Skeletal muscle tissue (tissue), 4 donors: ENCODE measurements around the gene SOBP. TPM values are rescaled to one million over a fixed set of nuclear protein-coding genes. Genes with fewer than 3 reads are reported as not detected.

ENCODE experiments used
- H3K27ac ChIP-seq: one replicate; pipeline ENCODE4 v1.7.0; 2013; ENCODE audit warnings: mild to moderate bottlenecking, low read depth, low read length, inconsistent platforms
- H3K27me3 ChIP-seq, 3 donors: one replicate each; pipeline ENCODE4 v1.7.0; 2013; ENCODE audit warnings: low read length in 3 of 3; ENCODE audit not compliant: control insufficient read depth in 3 of 3, insufficient read depth in 3 of 3
- H3K36me3 ChIP-seq, 3 donors: one replicate each; pipeline ENCODE4 v1.7.0; 2013; ENCODE audit warnings: low read length in 3 of 3; ENCODE audit not compliant: control insufficient read depth in 3 of 3, insufficient read depth in 3 of 3
- H3K4me1 ChIP-seq, 3 donors: one replicate each; pipeline ENCODE4 v1.7.0; 2013; ENCODE audit warnings: low read length in 3 of 3, mild to moderate bottlenecking in 3 of 3; ENCODE audit not compliant: control insufficient read depth in 3 of 3, insufficient read depth in 3 of 3
- H3K4me3 ChIP-seq, 3 donors: one replicate each; pipeline ENCODE4 v1.7.0; 2013; ENCODE audit warnings: low read length in 3 of 3
- H3K9ac ChIP-seq, 3 donors: one replicate each; pipeline ENCODE4 v1.7.0; 2013; ENCODE audit warnings: low read length in 3 of 3, mild to moderate bottlenecking in 3 of 3, moderate library complexity in 2 of 3, low read depth in 1 of 3
- H3K9me3 ChIP-seq, 3 donors: one replicate each; pipeline ENCODE4 v1.7.0; 2013; ENCODE audit warnings: low read length in 3 of 3; ENCODE audit not compliant: control insufficient read depth in 3 of 3
- total RNA-seq: library from RNA; depleted of rRNA; stranded (reverse); fragments of >200 nt; gene quantifications from one replicate; pipeline ENCODE4 v1.2.3, GENCODE V29; 2014
- donor health status: Osteomylitis.

SOBP gene
- total RNA-seq, 1 donor from 2014 or later = 20.4 TPM

- Histone ChIP-seq H3K4me3 (no peak overlapping the region), H3K9ac (no peak overlapping the region)
Observed at GRCh38 chr6:107604549-107604948, 114.6 kb downstream of the SOBP start.

DNA sequence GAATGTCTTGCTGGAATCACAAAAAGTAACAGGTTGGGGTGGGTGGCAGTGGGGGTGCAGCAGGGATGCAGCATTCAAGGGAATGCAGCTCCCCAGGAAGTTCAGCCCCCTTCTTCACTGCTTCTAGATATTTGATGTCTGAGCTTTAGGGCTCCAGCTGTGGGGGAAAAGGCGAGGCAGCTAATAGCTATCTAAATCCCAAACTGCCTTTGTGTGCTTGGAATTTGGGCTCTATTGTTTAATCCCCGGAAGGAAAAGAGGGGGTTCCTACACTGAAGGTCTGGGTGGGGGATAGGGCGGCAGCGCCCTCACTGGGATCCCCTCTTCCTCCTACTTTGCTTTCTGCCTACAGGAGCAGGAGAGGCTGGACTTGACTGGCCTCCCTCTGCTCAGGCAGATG lies 116.5 kb downstream of the SOBP start:
- peaks cover 26 to 33% (median 33%) of the 10 kb centered on the region in 3 donors for H3K4me1 ChIP-seq
- H3K27ac ChIP-seq = peak overlapping the region; percentile 3
- H3K9me3 ChIP-seq = no peaks in the 10 kb centered on the region
- no peaks in the 10 kb centered on the region for H3K36me3 ChIP-seq
- H3K27me3 ChIP-seq = no peaks in the 10 kb centered on the region
- peak overlapping the region in 1 of 3 donors; percentile 47 for H3K9ac ChIP-seq
- no peak overlapping the region for H3K4me3 ChIP-seq

More at GRCh38 chr6:107604549-107604948, 114.6 kb downstream of the SOBP start:
- peaks cover 21 to 33% (median 23%) of the 10 kb centered on the region in 3 donors for H3K4me1 ChIP-seq
- no peaks in the 10 kb centered on the region for H3K36me3 ChIP-seq
- H3K27me3 ChIP-seq = no peaks in the 10 kb centered on the region
- no peak overlapping the region for H3K27ac ChIP-seq
- H3K9me3 ChIP-seq = no peaks in the 10 kb centered on the region

DNA sequence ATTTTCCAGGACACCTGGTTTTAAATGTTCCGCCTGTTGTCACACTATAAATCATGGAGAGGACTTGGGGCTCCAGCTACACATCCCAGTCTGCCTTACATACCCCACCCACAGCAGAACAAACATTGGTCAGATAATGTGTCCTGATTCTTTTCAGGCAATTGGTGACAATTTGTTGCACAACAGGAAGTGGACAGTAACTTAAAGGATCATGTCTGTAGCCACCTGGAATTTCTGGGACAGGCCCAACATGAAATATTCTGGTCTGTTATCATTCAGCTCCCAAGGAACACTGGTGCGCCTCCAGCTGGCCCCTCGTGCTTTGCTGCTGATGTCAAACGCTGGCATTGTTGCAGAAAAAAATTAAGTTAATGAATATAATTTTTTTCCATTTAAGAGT lies 117.2 kb downstream of the SOBP start:
- Histone ChIP-seq H3K9ac (peak overlapping the region in 1 of 3 donors; percentile 47), H3K36me3 (no peaks in the 10 kb centered on the region), H3K9me3 (no peaks in the 10 kb centered on the region), H3K27me3 (no peaks in the 10 kb centered on the region), H3K27ac (no peak overlapping the region), H3K4me1 (peaks cover 30 to 33% (median 31%) of the 10 kb centered on the region in 3 donors), H3K4me3 (no peak overlapping the region)

GRCh38 chr6:107611094-107611810 lies 121.3 kb downstream of the SOBP start:
- H3K9ac ChIP-seq = no peak overlapping the region
- no peaks in the 10 kb centered on the region for H3K9me3 ChIP-seq
- no peak overlapping the region for H3K4me3 ChIP-seq
- peaks cover 28 to 31% (median 30%) of the 10 kb centered on the region in 3 donors for H3K4me1 ChIP-seq
- no peaks in the 10 kb centered on the region for H3K36me3 ChIP-seq
- peak overlapping the region; percentile 38 for H3K27ac ChIP-seq
- H3K27me3 ChIP-seq = no peaks in the 10 kb centered on the region

- Histone ChIP-seq H3K9ac (no peak overlapping the region), H3K36me3 (no peaks in the 10 kb centered on the region), H3K4me3 (no peak overlapping the region), H3K27me3 (no peaks in the 10 kb centered on the region), H3K27ac (no peak overlapping the region), H3K4me1 (peaks cover 18 to 21% (median 20%) of the 10 kb centered on the region in 3 donors), H3K9me3 (no peaks in the 10 kb centered on the region)
Observed at GRCh38 chr6:107612762-107613415, 123.0 kb downstream of the SOBP start.

- Histone ChIP-seq H3K9me3 (no peaks in the 10 kb centered on the region), H3K36me3 (no peaks in the 10 kb centered on the region), H3K4me3 (no peak overlapping the region), H3K9ac (no peak overlapping the region), H3K4me1 (peaks cover 25 to 27% (median 25%) of the 10 kb centered on the region in 3 donors), H3K27me3 (no peaks in the 10 kb centered on the region), H3K27ac (no peak overlapping the region)
Observed at GRCh38 chr6:107613651-107614379, 123.9 kb downstream of the SOBP start.

DNA sequence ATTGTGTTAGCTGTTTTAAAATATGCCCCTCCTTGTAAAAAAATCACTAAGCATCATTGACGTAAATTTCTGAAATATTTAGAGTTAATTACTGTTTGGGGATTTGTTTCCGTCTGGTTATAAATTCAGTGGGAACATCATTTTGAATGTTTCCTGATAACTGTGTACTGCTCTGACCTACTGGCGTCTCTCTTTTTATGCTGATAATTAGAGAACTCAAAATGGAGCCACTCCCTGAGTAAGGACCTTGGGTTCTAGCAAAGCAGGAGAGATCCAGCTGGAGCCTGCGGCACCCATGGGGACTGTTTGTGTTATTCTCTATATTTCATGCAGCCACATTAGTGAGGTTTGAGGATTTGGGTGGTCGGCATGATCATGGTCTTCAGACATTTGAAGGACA lies 124.9 kb downstream of the SOBP start:
- peaks cover 26 to 29% (median 27%) of the 10 kb centered on the region in 3 donors for H3K4me1 ChIP-seq
- H3K36me3 ChIP-seq = no peaks in the 10 kb centered on the region
- no peaks in the 10 kb centered on the region for H3K9me3 ChIP-seq
- H3K27ac ChIP-seq = no peak overlapping the region
- H3K4me3 ChIP-seq = no peak overlapping the region
- H3K9ac ChIP-seq = no peak overlapping the region
- H3K27me3 ChIP-seq = no peaks in the 10 kb centered on the region

DNA sequence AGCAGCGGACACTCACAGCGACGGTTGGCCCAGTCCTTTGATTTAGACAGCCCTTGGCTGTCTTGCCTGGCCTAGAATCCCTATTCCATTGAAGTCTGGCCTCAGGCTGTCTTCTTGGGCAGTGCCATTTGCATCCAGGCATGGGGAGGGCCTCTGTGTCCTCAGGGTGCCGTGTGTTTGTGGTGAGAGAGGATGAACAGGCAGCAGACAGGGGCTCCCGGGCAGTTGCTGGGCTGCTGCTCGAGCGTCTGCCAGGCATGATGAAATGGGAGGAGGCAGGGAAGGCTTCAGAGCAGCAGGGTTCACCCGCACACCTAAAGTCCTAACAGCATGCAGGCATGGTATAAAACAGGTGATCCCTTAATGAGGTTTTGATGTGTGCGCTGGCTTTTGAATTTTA lies 126.9 kb downstream of the SOBP start:
- no peaks in the 10 kb centered on the region for H3K9me3 ChIP-seq
- no peaks in the 10 kb centered on the region for H3K27me3 ChIP-seq
- H3K4me3 ChIP-seq = no peak overlapping the region
- H3K4me1 ChIP-seq = peaks cover 21 to 24% (median 21%) of the 10 kb centered on the region in 3 donors
- H3K9ac ChIP-seq = no peak overlapping the region
- H3K27ac ChIP-seq = no peak overlapping the region
- H3K36me3 ChIP-seq = no peaks in the 10 kb centered on the region

- Histone ChIP-seq H3K9ac (no peak overlapping the region), H3K36me3 (no peaks in the 10 kb centered on the region), H3K4me3 (no peak overlapping the region), H3K27ac (no peak overlapping the region), H3K4me1 (peaks cover 18 to 19% (median 18%) of the 10 kb centered on the region in 3 donors), H3K27me3 (no peaks in the 10 kb centered on the region), H3K9me3 (no peaks in the 10 kb centered on the region)
Observed at GRCh38 chr6:107617341-107617932, 127.5 kb downstream of the SOBP start.
